KOPT-K1 (cell line): ENCODE data around the gene FAM131C.
"Not testable (repeated sequence)": the region's sequence is repeated elsewhere in the genome, so short reads cannot be mapped to it uniquely, and the experiment has no call there.

Experiments used
- H3K27ac ChIP-seq: fragments of 200-600 bp; sonication (generic); 2 replicates; pipeline ENCODE4 v1.5.1; 2016; ENCODE audit warnings: antibody characterized with exemption, mild to moderate bottlenecking, low read depth, low read length; ENCODE audit not compliant: poor library complexity, severe bottlenecking
- H3K36me3 ChIP-seq: fragments of 200-600 bp; sonication (generic); 2 replicates; pipeline ENCODE4 v1.5.1; 2017; ENCODE audit warnings: antibody characterized with exemption, mild to moderate bottlenecking, low read length, moderate library complexity; ENCODE audit not compliant: insufficient read depth
- H3K9me3 ChIP-seq: fragments of 200-600 bp; sonication (generic); 2 replicates; pipeline ENCODE4 v1.5.1; 2017; ENCODE audit warnings: antibody characterized with exemption, low read length, mild to moderate bottlenecking; ENCODE audit not compliant: insufficient read depth, poor library complexity, severe bottlenecking

The FAM131C gene

DNA sequence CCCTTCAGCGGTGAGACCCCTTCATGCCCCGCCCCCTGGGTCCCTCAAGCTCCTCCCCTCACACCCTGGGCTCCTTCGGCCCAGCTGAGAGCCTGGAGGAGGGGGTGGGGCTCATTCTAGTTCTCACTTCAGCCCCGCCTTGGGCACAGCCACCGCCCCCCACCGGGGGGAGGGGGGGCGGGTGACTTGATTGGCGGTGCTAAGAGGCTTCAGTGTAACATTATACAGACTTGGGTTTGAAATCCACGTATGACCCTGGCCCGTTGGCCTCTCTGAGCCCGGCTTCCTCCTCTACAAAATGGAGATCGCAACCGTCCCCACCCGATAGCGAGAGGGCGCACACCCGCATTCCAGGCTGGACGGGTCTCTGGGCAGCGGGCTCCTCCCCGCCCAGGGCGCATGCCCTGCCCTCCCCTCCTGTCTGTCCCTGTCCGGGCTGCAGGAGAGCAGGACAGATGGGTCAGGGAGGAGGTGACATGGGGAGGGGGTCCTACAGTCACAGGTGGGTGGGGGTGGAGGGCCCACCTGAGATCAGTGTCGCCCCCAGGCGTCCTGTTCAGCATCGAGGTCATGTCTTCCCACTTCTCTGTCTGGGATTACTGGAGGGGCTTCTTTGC is 24.8 kb downstream of the FAM131C start:
- Histone ChIP-seq H3K36me3 (no peaks in the 10 kb centered on the region), H3K9me3 (no peaks in the 10 kb centered on the region), H3K27ac (no peak overlapping the region)

- H3K9me3 ChIP-seq, result no peaks in the 10 kb centered on the region
- H3K36me3 ChIP-seq, result no peaks in the 10 kb centered on the region
- H3K27ac ChIP-seq, result no peak overlapping the region
These were observed 25.5 kb downstream of the FAM131C start for GRCh38 chr1:16047791-16048475.

DNA sequence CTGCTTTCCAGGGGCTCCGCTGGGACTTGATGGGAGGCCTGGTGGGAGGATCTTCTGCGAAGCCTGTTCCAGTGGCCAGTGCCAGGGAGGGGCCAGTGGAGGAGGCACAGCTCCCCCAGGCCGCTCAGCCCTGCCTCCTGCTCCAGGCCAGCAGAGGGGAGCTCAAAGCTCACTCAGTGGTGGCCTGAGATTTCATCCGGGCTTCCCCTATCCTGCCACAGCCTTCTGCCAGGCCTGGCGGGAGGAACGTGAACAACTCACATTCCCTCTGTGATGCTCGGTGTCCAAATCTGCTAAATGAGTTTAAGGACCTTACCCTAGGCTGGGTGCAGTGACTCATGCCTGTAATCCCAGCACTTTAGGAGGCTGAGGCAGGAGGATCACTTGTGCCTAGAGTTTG is 26.6 kb downstream of the FAM131C start:
- H3K9me3 ChIP-seq, result no peaks in the 10 kb centered on the region
- no peak overlapping the region for H3K27ac ChIP-seq
- H3K36me3 ChIP-seq, result no peaks in the 10 kb centered on the region

DNA sequence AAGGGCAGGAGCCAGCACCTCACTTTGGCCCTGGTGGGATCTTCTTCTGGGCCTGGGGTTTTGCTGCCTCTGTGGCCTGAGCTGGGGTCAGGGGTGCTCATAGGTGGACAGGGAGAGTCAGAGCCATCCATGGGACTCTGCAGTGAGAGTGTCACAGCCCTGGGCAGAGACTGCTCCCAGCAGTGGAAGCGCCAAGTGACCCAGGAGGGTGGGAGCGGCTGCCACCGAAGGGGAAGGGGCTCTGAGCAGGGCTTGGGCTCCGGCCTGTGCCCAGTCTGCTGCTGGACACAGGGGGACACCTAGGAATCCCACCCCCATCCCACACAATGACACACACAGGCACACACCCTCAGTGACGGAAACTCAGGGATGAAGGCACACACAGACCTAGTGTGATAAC is 29.5 kb downstream of the FAM131C start:
- Histone ChIP-seq H3K36me3 (no peaks in the 10 kb centered on the region), H3K27ac (no peak overlapping the region), H3K9me3 (no peaks in the 10 kb centered on the region)

DNA sequence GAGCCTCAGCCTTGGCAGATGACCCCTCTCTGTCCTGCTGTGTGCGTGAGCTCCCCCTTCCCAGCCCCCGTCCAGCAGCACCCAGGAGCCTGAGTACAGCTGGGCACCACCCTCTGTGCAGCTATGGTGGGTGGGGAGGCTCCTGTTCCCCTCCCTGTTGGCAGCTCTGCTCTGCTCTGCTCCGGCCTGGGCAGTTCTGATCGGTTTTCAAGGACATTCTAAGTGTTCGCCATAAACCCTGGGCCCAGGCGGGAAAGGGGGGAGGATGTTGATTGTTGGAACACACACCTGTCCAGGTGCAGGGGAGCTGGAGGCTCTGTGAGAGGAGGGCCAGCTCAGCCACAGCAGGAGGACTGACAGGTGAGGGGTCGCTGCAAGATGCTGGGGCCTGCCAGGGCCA is 29.9 kb downstream of the FAM131C start, which contains the start of gene CLCNKB:
TSS of gene CLCNKB (plus strand) at position 262 of the 400 bp plus-strand sequence. CDS start 711 bp downstream, outside the sequence.
- Histone ChIP-seq H3K36me3 (no peaks in the 10 kb centered on the region), H3K9me3 (no peaks in the 10 kb centered on the region), H3K27ac (no peak within 1 kb of the TSS)

DNA sequence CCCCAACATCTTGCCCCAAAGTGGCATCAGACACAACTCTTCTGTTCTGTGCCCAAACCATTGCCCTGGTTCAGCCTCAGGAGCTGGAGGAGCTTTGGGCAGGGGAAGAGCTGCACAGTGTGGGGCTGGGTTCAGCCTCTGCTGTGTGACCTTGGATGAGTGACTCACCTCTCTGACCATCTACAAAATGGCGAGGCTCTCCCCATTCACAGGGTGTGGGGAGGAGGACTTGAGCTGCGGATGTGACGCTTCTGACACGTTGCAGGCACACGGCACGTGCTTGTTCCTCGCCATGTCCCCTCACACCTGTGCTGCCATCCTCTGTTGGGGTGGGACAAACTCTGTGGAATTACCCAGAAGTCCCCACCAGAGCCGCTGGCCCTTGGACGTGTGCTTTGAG is 30.8 kb downstream of the FAM131C start:
- H3K27ac ChIP-seq, H3K9me3 ChIP-seq, H3K36me3 ChIP-seq: not testable (repeated sequence)

DNA sequence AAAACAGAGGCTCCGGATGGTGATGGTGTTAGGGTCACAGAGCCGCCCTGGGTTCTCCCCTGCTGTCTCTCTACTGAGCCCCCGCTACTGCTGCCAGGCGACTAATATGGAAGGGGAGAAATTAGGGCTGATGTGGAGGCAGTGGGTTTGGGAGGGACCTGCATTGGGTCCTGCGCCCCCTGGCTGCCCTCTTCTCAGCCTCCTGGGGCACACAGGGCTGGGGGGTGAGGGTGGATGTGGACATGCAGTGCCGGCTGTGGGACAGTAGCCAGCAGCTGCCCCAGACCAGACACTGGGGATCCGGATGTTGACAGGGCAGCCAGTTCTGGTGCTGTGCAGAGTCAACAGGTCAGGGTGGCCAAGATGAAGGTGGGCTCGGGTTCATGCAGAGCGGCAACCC is 31.4 kb downstream of the FAM131C start:
- Histone ChIP-seq H3K27ac (no peak overlapping the region), H3K9me3 (no peaks in the 10 kb centered on the region), H3K36me3 (no peaks in the 10 kb centered on the region)

- Histone ChIP-seq H3K27ac (no peak overlapping the region), H3K9me3 (no peaks in the 10 kb centered on the region), H3K36me3 (no peaks in the 10 kb centered on the region)
These were observed 32.3 kb downstream of the FAM131C start for GRCh38 chr1:16041200-16041599.

DNA sequence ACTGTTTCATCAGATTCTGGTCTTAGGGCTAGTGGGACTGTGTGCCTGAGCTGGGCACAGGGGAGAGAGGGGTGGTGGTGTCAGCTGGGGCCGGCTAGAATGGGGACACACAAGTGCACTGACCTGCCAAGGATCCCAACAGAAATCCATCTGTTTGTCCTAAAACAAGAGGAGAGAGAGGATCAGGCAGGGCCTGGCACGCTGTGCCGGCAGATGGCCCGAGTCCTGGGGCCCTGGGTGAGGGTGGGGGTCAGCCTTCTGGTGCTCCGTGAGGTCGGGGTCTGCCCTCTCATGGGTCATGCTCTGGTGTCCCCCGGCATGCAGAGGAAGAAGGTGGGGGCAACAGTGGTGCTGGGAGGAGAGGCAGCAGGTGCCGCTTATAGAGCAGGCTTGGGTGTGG is 33.6 kb downstream of the FAM131C start:
- H3K27ac ChIP-seq, H3K36me3 ChIP-seq, H3K9me3 ChIP-seq: not testable (repeated sequence)

DNA sequence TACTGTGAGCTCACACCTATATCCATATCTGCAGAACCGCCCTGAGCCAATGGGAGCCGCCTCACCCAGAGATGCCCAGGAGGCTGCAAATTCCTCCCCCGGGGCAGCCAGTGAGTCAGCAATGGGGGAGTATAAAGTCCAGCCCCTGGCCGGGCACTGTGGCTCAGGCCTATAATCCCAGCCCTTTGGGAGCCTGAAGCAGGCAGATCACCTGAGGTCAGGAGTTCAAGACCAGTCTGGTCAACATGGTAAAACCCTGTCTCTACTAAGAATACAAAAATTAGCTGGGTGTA is 34.9 kb downstream of the FAM131C start:
- Histone ChIP-seq H3K9me3 (no peaks in the 10 kb centered on the region), H3K27ac (no peak overlapping the region)

DNA sequence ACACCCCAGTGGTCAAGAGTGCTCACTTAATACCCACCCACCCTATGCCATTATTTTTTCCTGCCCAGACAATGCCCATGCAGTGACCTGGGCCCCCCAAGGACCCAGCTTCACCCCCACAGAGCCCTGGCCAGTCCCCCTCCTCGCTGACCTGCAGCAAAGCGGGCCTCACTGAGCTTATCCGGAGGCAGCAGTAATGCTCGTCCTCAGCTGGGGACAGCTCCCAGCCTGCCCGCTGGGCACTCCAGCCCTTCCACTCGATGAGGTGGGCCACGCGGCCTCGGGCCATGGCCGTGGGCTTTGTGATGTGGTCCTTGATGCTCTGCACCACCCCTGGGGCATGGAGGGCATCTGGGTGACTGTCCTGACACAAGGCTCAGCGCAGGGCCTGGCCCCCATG is 37.0 kb downstream of the FAM131C start:
- not testable (repeated sequence) for H3K27ac ChIP-seq, H3K36me3 ChIP-seq, H3K9me3 ChIP-seq

More for the DNA sequence above, 34.9 kb downstream of the FAM131C start:
- no peaks in the 10 kb centered on the region for H3K36me3 ChIP-seq

- not testable (repeated sequence) for H3K27ac ChIP-seq, H3K36me3 ChIP-seq, H3K9me3 ChIP-seq
These were observed 40.3 kb downstream of the FAM131C start for GRCh38 chr1:16033103-16033632.

DNA sequence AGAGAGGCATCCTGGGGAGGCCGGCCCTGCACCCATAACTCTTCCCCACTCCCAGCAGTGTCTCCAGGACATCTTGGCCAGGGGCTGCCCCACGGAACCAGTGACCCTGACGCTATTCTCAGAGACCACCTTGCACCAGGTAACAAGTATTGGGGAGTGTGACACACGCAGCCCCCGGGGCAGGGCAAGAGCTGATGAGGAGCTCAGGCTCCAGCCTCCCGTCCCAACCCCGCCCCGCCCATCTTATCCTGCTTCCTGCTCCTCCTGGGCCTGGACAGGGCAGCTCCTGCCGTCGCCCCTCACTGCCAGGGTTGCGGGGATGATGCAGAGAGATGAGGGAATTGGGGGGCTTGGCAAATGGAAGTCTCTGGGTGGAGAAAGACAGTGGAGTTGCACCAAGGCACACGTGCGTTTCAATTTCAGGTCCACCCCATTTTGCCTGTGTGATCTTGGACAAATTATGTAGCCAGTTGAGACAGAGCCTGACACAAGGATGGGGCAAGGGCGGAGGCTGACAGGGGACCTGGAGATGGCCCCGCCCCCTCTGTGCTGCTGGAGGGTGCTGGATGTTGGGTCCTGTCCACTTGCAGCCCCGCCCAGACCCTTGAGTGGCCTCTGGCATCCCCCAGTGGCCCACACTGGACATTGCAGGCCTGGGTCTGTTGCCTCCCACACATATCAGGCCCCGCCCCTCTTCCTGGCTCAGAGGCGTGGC is 40.9 kb downstream of the FAM131C start:
- no peak overlapping the region for H3K27ac ChIP-seq
- H3K9me3 ChIP-seq, result no peaks in the 10 kb centered on the region
- no peaks in the 10 kb centered on the region for H3K36me3 ChIP-seq

GRCh38 chr1:16031551-16031950 is 41.9 kb downstream of the FAM131C start:
- H3K9me3 ChIP-seq, result no peaks in the 10 kb centered on the region
- no peaks in the 10 kb centered on the region for H3K36me3 ChIP-seq
- H3K27ac ChIP-seq, result no peak overlapping the region

DNA sequence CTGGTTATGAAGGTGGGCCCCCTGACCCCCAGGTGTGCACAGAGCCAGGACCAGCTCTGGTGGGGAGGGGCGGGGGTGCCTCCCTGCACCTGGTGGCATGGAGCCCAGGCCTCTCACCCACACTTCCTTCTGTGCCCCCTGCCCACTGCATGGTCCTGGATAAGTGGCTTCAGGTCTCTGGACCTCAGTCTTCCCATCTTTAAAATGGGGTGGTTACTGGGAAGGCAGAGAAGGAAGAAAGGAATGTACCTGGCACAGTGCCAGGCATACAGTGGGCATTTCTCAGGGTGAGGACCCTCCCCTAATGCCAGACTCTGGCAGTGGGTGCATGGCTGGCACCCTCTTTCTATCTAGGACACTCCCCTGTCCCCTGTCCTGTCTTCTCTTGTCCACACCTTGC is 44.2 kb downstream of the FAM131C start:
- Histone ChIP-seq H3K36me3 (no peaks in the 10 kb centered on the region), H3K27ac (no peak overlapping the region), H3K9me3 (no peaks in the 10 kb centered on the region)

DNA sequence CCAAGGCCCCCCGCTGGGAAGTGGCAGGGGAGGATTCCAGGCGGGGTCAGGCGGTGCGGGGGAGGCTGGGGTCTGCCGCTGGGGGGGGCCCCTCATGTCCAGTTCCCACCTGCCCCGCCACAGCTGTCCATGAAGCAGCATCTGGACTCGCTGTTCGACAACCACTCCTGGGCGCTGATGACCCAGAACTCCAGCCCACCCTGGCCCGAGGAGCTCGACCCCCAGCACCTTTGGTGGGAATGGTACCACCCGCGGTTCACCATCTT is 44.5 kb downstream of the FAM131C start:
- H3K9me3 ChIP-seq, result not testable (repeated sequence)

More for the DNA sequence above, 44.5 kb downstream of the FAM131C start:
- not testable (repeated sequence) for H3K27ac ChIP-seq, H3K36me3 ChIP-seq
